ENCODE results near the gene FEN1.
A peak's percentile ranks its signal among the peaks of the same experiment; 100 is the strongest.

FEN1 gene

DNA sequence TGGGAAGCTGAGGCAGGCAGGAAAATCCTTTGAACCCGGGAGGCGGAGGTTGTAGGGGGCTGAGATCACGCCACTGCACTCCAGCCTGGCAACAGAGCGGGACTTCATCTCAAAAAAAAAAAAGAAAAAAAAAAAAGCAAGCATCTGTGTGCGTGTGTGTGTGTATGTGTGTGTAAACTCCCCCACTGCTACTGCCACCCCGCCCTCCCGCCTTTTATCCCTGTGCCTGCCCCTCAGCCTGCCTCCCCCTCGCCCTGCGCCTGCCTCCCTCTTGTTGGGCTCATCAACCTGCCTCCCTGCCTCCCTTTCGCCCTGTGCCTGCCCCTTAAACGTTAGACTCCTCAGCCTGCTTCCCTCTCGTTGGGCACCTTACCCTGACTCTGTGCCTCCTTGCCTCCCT lies 18.3 kb upstream of the FEN1 start:
- DNase-seq (no peak), ATAC-seq (replicated peaks) (no peak)
- Mint-ChIP-seq H3K4me1 (ENCODE audit: low read depth in 2 of 2) (peaks cover 33 to 45% of the 10 kb centered on the region in 2 donors), H3K36me3 (ENCODE audit: insufficient read depth) (peaks cover 9% of the 10 kb centered on the region), H3K27ac (peak overlapping the region in 1 of 2 donors; percentile 79), H3K4me3 (no peak overlapping the region), H3K9me3 (no peaks in the 10 kb centered on the region), H3K27me3 (no peaks in the 10 kb centered on the region)

DNA sequence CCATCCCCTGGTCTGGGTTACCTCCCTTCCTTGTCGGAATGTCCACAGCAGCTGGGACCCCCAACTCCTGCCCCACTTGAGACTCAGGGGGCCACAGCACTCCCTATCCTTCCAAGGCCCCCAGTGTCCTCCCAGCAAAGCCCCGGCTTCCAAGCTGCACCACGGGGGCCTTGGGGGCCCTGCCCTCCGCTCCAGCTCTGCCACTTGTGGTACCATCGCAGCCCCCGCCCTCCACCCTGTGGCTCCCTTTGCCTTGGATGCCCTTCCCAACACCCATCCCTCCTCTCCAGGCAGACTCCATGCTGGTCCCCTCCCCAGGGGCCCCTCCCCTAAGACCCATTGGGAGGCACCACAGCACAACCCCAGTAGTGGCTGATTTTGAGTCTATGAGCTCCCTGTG lies 17.6 kb upstream of the FEN1 start:
- Mint-ChIP-seq H3K4me1 (ENCODE audit: low read depth in 2 of 2) (peaks cover 33 to 45% of the 10 kb centered on the region in 2 donors), H3K27ac (peak overlapping the region; percentile 5 to 79), H3K36me3 (ENCODE audit: insufficient read depth) (peaks cover 9% of the 10 kb centered on the region), H3K4me3 (peak overlapping the region; percentile 7 to 38), H3K9me3 (no peaks in the 10 kb centered on the region), H3K27me3 (no peaks in the 10 kb centered on the region)
- ATAC-seq (replicated peaks) (no peak), DNase-seq (no peak)

DNA sequence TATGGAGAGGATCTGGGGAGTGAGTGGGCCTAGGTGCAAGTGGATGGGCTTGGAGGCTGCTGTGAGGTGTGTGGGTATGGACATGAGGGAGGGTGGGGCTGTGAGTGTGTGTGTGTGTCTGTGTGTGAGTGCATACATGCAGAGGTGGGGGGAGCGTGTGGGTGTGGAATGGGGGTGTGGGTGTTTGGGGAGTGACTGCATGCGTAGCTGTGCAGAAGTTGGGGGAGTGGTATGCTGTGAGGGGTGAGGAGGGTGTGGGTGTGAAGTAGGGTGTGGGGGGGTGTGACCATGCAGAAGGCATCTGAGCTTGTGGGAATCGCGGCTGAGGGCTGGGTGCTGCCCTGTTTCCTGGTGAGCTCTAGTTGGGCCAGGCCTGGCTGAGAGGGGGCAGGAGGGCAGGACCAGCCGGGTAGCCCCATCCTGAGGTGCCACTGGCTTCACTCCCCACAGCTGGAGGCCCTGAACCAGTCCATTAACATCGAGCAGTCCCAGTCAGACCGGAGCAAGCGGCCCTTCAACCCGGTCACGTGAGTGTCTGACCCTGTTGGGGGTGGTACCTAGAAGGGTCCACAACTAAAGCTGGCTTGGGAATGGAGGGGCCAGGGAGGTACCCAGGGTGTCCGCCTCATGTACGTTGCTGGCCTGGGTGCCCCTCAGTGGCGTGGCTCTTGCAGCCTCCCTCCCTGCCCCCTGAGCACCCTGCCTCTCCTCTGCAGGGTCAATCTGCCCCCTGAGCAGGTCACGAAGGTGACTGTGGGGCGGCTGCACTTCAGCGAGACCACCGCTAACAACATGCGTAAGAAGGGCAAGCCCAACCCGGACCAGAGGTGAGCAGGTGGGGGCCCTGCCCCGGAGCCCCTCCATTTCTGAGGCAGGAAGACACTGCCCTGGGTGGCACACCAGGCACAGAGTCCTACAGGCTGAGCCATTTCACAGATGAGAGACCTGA lies 16.8 kb upstream of the FEN1 start:
- peaks cover 33 to 45% of the 10 kb centered on the region in 2 donors for H3K4me1 Mint-ChIP-seq (ENCODE audit: low read depth in 2 of 2)
- peaks cover 9% of the 10 kb centered on the region for H3K36me3 Mint-ChIP-seq (ENCODE audit: insufficient read depth)
- peak overlapping the region; percentile 28 to 79 for H3K27ac Mint-ChIP-seq
- peak in 2 of 3 experiments; percentile 23 to 32 for DNase-seq
- no peaks in the 10 kb centered on the region for H3K27me3 Mint-ChIP-seq
- peak; percentile 51 for ATAC-seq (replicated peaks)
- peak overlapping the region; percentile 59 to 68 for H3K4me3 Mint-ChIP-seq
- H3K9me3 Mint-ChIP-seq, result no peaks in the 10 kb centered on the region

DNA sequence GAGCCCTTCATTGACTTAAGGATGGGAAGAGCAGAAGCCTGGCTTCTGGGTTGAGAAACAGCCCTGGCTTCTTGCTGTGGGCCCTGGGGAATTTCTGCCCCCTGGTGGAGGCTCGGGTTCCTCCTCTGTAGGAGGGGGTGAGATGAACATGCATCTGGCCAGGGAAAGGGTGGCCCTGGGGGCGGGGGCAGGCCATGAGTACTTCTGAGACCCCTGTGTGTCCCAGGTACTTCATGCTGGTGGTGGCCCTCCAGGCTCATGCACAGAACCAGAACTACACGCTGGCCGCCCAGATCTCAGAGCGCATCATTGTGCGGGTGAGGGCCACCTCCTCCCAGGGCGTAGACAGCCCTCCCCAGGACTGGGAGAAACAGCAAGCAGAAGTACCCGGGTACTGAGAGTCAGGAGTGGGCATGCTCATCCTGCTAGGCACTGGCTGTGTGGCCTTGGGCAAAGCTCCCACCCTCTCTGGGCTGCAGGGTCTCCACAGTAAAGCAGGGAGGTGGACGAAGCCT lies 16.1 kb upstream of the FEN1 start:
- Mint-ChIP-seq H3K27ac (peak overlapping the region; percentile 28 to 79), H3K27me3 (no peaks in the 10 kb centered on the region), H3K4me3 (peak overlapping the region; percentile 59 to 68), H3K4me1 (ENCODE audit: low read depth in 2 of 2) (peaks cover 33 to 41% of the 10 kb centered on the region in 2 donors), H3K9me3 (no peaks in the 10 kb centered on the region), H3K36me3 (ENCODE audit: insufficient read depth) (peaks cover 9% of the 10 kb centered on the region)
- peak; percentile 46 to 58 (median 57) for DNase-seq
- peak; percentile 58 for ATAC-seq (replicated peaks)

DNA sequence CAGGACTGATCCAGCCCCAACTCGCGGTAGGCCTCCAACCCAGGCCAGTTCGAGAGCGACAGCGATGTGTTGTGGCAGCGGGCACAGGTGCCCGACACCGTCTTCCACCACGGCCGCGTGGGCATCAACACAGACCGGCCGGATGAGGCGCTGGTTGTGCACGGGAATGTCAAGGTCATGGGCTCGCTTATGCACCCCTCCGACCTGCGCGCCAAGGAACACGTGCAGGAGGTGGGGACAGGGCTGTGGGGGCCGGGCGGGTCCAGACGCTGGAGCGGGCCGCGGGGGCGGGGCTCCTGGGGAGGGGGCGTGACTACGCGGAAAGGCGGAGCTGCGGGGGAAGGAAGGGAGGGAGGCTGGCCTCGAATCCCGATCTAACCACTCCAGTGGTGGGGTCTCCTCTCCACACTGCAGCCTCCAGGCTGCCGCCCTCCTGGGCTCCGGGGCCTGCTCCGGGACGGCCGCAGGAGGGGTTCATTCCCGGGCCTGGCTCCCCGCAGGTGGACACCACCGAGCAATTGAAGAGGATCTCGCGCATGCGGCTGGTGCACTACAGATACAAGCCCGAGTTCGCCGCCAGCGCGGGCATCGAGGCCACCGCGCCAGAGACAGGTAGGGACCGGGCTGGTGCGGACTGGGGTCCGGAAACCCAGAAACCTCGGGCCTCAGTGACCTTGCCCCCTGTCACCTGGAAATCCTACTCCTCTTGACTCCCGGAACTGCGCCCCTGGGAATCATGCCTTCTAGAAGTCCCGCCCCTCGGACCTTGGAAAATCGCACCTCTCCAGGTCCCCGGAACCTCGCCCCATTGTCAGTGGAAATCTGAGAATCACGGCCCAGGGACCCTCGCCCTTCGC lies 15.2 kb upstream of the FEN1 start:
- Mint-ChIP-seq H3K9me3 (no peaks in the 10 kb centered on the region), H3K36me3 (ENCODE audit: insufficient read depth) (peaks cover 7% of the 10 kb centered on the region), H3K27me3 (no peaks in the 10 kb centered on the region), H3K4me1 (ENCODE audit: low read depth in 2 of 2) (peaks cover 33 to 37% of the 10 kb centered on the region in 2 donors), H3K4me3 (peak overlapping the region; percentile 59 to 68), H3K27ac (peak overlapping the region in 1 of 2 donors; percentile 79)
- peak; percentile 67 for ATAC-seq (replicated peaks)
- DNase-seq, result peak; percentile 55 to 62 (median 61)

DNA sequence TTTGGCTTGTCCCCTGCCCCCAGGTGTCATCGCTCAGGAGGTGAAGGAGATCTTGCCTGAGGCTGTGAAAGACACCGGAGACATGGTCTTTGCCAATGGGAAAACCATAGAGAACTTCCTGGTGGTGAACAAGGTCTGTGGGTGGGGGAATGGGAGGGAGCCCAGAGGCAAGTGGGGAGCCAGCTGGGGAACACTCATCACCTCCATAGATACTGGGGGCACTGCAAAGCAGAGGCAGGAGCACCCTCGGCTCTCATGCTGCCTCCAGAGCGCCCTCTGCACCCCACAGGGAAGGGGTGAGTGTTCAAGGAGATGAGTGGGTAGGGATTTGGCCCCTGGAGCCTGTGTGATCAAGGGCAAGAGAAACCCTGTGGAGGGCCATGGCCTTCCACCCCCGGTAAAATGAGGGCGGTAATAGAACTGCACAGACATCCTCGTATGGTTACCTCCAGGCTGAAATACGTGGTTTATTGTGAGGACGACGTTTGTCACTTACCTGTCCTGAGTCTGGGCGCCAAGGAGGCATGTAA lies 14.3 kb upstream of the FEN1 start:
- no peak for ATAC-seq (replicated peaks)
- H3K27me3 Mint-ChIP-seq, result no peaks in the 10 kb centered on the region
- H3K4me1 Mint-ChIP-seq (ENCODE audit: low read depth in 2 of 2), result peaks cover 29 to 31% of the 10 kb centered on the region in 2 donors
- H3K4me3 Mint-ChIP-seq, result peak overlapping the region; percentile 59 to 68
- H3K9me3 Mint-ChIP-seq, result no peaks in the 10 kb centered on the region
- DNase-seq, result no peak
- H3K36me3 Mint-ChIP-seq (ENCODE audit: insufficient read depth), result peaks cover 7% of the 10 kb centered on the region
- H3K27ac Mint-ChIP-seq, result peak overlapping the region in 1 of 2 donors; percentile 67

DNA sequence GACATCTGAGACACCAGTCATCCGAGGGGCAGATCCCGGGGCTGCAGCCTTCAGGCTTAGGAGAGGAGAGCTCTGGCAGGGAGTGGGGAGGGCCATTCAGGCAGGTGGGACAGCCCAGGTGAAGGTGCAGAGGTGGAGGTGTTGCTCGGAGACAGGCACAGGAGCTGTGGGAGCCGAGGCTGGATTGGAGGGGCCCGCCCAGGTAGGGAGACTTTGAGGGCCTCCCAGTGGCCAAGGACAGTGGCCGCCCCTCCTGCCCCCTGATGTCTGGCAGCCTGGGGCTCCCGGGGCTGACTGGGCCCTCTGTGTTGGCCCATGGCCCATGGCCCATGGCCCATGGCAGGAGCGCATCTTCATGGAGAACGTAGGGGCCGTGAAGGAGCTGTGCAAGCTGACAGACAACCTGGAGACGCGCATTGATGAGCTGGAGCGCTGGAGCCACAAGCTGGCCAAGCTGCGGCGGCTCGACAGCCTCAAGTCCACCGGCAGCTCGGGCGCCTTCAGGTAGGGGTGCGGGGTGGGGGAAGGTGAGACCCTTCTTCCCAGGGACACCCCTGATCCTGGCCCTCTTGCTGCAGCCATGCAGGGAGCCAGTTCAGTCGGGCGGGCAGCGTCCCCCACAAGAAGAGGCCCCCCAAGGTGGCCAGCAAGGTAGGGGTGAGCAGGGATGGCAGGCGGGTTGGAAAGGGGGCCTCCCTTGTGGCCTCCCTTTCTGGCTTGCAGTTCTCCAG lies 13.6 kb upstream of the FEN1 start:
- Mint-ChIP-seq H3K36me3 (ENCODE audit: insufficient read depth) (peaks cover 7% of the 10 kb centered on the region), H3K27me3 (no peaks in the 10 kb centered on the region), H3K4me3 (no peak overlapping the region)

DNA sequence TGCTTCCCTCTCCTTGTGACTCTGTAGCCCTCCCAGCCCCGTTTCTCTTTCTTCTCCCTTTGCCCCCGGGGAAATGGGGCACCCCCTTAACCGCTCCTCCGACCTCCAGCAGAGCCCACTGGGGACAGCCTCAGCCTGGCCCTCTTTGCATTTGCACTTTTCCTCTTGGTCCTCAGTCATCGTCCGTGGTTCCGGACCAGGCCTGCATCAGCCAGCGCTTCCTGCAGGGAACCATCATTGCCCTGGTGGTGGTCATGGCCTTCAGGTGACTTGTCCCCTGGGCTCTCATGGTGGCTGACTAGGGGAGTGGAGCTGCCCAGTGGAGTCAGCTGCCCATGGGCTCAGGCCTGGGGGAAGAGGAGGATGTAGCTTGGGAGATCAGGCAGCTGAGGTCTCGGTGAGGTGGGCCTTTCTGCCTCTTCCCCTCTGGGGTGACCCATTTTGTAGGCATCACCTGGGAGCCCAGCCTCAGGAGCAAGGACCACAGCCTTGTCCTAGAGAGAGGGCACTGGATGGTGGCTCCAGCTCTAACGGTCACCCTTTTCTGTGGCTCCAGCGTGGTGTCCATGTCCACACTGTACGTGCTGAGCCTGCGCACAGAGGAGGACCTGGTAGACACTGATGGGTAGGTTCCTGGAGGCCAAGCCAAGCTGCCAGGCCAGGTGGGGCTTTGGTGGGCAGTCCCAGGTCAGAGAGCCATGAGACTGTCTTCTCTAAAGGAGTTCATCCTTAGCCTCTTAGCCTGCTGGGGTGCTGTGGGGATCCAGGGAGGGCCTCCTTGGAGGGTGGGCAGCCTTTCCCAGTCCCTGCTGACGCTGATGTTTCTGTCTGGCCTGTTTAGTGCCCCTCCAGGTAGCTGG lies 12.8 kb upstream of the FEN1 start:
- Mint-ChIP-seq H3K4me1 (ENCODE audit: low read depth in 2 of 2) (peaks cover 25 to 27% of the 10 kb centered on the region in 2 donors), H3K36me3 (ENCODE audit: insufficient read depth) (peaks cover 10% of the 10 kb centered on the region), H3K9me3 (no peaks in the 10 kb centered on the region), H3K4me3 (no peak overlapping the region), H3K27ac (no peak overlapping the region), H3K27me3 (no peaks in the 10 kb centered on the region)
- ATAC-seq (replicated peaks) (no peak), DNase-seq (no peak)

More for the DNA sequence above, 13.6 kb upstream of the FEN1 start:
- ATAC-seq (replicated peaks) (no peak), DNase-seq (no peak)
- Mint-ChIP-seq H3K9me3 (no peaks in the 10 kb centered on the region), H3K4me1 (ENCODE audit: low read depth in 2 of 2) (peaks cover 29 to 31% of the 10 kb centered on the region in 2 donors), H3K27ac (peak overlapping the region in 1 of 2 donors; percentile 67)

DNA sequence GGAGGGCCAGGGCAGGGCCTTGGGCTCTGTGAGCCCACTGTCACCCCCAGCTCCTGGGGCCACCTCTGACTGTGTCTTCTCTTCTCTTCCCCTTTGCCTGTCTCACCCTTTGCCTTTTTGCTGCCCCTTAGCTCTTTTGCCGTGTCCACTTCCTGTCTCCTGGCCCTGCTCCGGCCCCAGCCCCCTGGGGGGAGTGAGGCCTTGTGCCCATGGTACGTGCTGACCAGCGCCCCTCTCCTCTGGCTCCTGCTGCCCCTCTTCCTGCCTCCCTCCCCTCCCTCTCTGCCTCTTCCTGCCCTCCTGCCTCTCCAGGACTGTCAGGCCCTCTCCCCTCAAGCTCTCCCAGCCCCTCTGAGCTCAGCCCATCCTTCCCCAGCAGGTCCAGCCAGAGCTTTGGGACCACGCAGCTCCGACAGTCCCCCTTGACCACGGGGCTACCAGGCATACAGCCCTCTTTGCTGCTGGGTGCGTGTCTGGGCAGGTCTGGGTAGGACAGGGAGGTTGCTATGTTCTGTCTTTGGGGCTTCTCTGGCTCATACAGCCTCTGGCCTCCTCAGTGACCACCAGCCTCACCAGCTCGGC lies 12.0 kb upstream of the FEN1 start:
- Mint-ChIP-seq H3K4me1 (ENCODE audit: low read depth in 2 of 2) (peaks cover 19 to 20% of the 10 kb centered on the region in 2 donors), H3K36me3 (ENCODE audit: insufficient read depth) (peaks cover 10% of the 10 kb centered on the region), H3K4me3 (no peak overlapping the region), H3K27ac (peak overlapping the region in 1 of 2 donors; percentile 46), H3K27me3 (no peaks in the 10 kb centered on the region), H3K9me3 (no peaks in the 10 kb centered on the region)
- DNase-seq, result no peak
- ATAC-seq (replicated peaks), result no peak

DNA sequence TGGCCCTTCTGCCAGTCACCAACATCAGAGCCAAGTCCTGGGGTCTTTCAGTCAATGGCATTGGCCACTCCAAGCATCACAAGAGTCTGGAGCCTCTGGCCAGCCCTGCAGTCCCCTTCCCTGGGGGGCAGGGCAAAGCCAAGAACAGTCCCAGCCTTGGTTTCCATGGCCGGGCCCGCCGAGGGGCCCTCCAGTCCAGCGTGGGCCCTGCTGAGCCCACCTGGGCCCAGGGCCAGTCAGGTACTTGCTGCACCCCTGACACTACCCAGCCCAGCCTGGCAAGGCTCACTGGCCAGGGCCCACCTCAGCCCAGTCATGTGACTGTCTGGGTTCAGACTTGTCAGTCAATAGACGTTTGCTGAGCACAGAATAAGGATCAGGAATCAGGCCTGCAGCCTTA lies 11.1 kb upstream of the FEN1 start:
- Mint-ChIP-seq H3K27ac (no peak overlapping the region), H3K4me1 (ENCODE audit: low read depth in 2 of 2) (peaks cover 11% of the 10 kb centered on the region in 2 donors), H3K36me3 (ENCODE audit: insufficient read depth) (peaks cover 7% of the 10 kb centered on the region), H3K27me3 (no peaks in the 10 kb centered on the region), H3K4me3 (no peak overlapping the region), H3K9me3 (no peaks in the 10 kb centered on the region)
- DNase-seq, result no peak
- no peak for ATAC-seq (replicated peaks)

DNA sequence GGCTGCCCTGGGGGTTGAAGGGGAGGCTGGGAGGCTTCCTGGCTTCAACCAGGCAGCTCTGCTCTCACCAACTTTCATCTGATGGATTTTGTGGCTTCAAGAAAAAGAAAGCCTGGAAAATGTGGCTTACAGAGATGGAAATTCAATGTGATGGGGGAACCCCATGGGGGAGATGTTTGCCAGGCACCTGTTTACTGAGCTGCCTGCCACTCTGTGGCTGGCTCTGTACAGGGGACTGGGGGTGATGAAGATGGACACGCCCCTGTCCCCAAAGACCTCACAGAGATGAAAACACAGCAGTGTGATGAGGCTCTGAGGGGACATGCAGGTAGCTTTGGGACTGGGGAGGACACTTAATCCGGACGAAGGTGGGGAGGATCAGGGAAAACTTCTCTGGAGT lies 10.4 kb upstream of the FEN1 start:
- no peaks in the 10 kb centered on the region for H3K9me3 Mint-ChIP-seq

More for the DNA sequence above, 10.4 kb upstream of the FEN1 start:
- Mint-ChIP-seq H3K36me3 (ENCODE audit: insufficient read depth) (peaks cover 3% of the 10 kb centered on the region), H3K27ac (no peak overlapping the region), H3K27me3 (no peaks in the 10 kb centered on the region), H3K4me3 (no peak overlapping the region), H3K4me1 (ENCODE audit: low read depth in 2 of 2) (peaks cover 5% of the 10 kb centered on the region in 2 donors)
- DNase-seq (no peak), ATAC-seq (replicated peaks) (no peak)
